WERI-Rb-1 (cell line): ENCODE results near the gene NLRP5.

Experiments used
- DNase-seq: peaks from one replicate; pipeline ENCODE4 v3.0.0-alpha.2; 2020
- H3K27ac ChIP-seq: fragments of 250-450 bp; sonication (Bioruptor Pico); 2 replicates; pipeline ENCODE4 v1.5.1; 2020; ENCODE audit warnings: mild to moderate bottlenecking, moderate library complexity
- H3K27me3 ChIP-seq: fragments of 250-450 bp; sonication (Bioruptor Pico); 2 replicates; pipeline ENCODE4 v1.5.1; 2021; ENCODE audit warnings: mild to moderate bottlenecking, low read depth, moderate library complexity; ENCODE audit not compliant: insufficient read depth, severe bottlenecking
- H3K36me3 ChIP-seq: fragments of 250-450 bp; sonication (Bioruptor Pico); 2 replicates; pipeline ENCODE4 v1.5.1; 2020; ENCODE audit warnings: mild to moderate bottlenecking, moderate library complexity
- H3K4me3 ChIP-seq: 2 replicates; pipeline ENCODE4 v1.5.1; 2011; ENCODE audit warnings: low read depth, mild to moderate bottlenecking, control low read depth, low read length
- H3K9me3 ChIP-seq: fragments of 250-450 bp; sonication (Bioruptor Pico); 2 replicates; pipeline ENCODE4 v1.5.1; 2021; ENCODE audit warnings: mild to moderate bottlenecking, moderate library complexity; ENCODE audit not compliant: severe bottlenecking
- CTCF ChIP-seq: IDR thresholded peaks from 2 replicates; pipeline ENCODE4 v1.5.1; 2011; ENCODE audit warnings: low read depth, mild to moderate bottlenecking, control low read depth, inconsistent platforms, low read length

The NLRP5 gene

DNA sequence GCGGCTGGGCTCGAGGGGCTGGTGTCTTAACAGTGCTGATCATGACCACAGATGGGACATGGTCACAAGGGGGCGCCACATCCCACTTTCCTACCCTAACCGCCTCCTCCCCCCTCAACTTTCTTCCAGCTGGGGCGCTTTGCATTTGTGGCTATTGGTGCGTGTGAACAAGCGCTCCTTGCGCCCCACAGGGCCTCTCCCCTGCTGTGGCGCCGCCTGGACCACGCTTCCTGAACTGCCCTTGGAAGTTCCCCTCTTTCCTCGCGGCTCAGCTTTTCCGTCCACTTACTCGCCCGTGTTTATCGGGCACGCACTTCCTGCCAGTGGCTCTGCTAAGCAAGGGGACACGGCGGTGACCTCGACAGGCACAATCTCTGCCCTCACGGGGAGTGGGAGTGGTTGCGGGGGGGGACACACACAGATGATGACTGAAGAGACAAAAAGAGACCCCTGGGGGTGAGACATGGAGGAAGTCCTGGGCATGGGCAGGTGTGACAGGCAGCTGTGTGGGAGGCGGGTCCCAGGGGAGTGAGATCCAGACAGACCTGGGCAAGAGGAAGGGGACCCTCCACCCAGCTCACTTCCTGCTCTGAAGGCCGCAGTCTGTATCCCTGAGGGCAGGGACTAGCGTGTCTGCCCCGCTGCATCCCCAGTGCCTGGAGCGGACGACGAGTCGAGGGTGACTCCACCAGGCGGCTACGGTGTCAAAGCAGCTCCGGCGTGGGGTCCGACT, 94.3 kb downstream of the NLRP5 start:
- Histone ChIP-seq H3K27ac (peak overlapping the region; percentile 41; the same call in 1 of the 2 replicates), H3K36me3 (peaks cover 5% of the 10 kb centered on the region), H3K27me3 (no peaks in the 10 kb centered on the region), H3K4me3 (peak overlapping the region; percentile 48), H3K9me3 (no peaks in the 10 kb centered on the region)
- TF ChIP-seq CTCF, result peak; percentile 70
- peak; percentile 90 for DNase-seq

- Histone ChIP-seq H3K9me3 (no peaks in the 10 kb centered on the region), H3K27ac (no peak overlapping the region), H3K27me3 (no peaks in the 10 kb centered on the region), H3K4me3 (no peak overlapping the region), H3K36me3 (peaks cover 5% of the 10 kb centered on the region)
- DNase-seq, result no peak
- TF ChIP-seq CTCF, result no peak
Observed at GRCh38 chr19:56083668-56084067, 97.1 kb downstream of the NLRP5 start.

GRCh38 chr19:56084835-56085536, 98.4 kb downstream of the NLRP5 start:
- H3K36me3 ChIP-seq, result peaks cover 14% of the 10 kb centered on the region
- DNase-seq, result peak; percentile 73
- no peaks in the 10 kb centered on the region for H3K27me3 ChIP-seq
- H3K27ac ChIP-seq, result peak overlapping the region; percentile 60
- no peak for TF ChIP-seq CTCF
- H3K9me3 ChIP-seq, result no peaks in the 10 kb centered on the region
- no peak overlapping the region for H3K4me3 ChIP-seq

DNA sequence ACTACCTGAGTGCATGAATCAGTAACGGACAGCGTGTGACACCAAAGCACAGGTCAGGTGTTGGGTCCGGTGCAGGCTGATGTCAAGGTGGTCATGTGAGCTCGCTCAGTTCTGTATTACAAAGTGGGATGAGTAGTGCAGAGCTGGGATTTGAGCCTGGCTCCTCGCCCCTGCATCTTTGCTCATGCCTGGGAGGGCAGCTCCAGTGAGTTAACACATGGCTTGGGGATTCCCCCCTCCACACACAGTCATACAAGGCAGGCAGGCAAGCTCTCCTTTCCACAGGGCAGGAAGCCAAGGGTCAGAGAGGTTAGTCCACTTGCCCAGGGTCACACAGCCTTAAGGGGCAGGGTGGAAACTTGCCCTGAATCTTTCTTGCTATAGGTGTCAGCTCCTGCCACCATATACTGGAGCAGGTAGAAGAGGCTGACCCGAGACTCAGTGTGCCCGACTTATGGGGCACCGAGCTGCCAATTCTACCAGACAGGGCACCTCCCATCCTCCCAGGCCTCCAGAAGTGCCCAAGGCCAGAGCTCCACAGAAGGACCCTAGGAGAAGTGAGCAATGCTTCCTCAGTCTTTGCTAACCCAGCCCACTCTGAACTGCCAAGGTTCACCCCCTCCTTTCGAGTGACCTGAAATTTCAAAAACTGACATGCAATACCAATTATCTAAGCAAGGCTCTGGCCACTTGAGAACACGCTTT, 99.1 kb downstream of the NLRP5 start:
- DNase-seq, result no peak

More for the DNA sequence above, 99.1 kb downstream of the NLRP5 start:
- Histone ChIP-seq H3K9me3 (no peaks in the 10 kb centered on the region), H3K36me3 (peaks cover 19% of the 10 kb centered on the region), H3K4me3 (no peak overlapping the region), H3K27me3 (no peaks in the 10 kb centered on the region), H3K27ac (peak overlapping the region; percentile 29)
- TF ChIP-seq CTCF, result no peak
